ENCODE results near the gene HMGA1.
"Not testable (repeated sequence)": the region's sequence is repeated elsewhere in the genome, so short reads cannot be mapped to it uniquely, and the experiment has no call there.

HMGA1 gene

GRCh38 chr6:34243901-34244884 lies 7.5 kb downstream of the HMGA1 start:
- TF ChIP-seq CTCF (IDR thresholded peaks at IDR 0.05; ENCODE audit: low read depth, low read length) = peak; percentile 55
- H3K4me3 ChIP-seq (ENCODE audit: low read depth, low read length) = no peak overlapping the region
- in situ Hi-C loops (cut with HindIII; ENCODE audit: low sequenced_read_pairs) = no loop called here
- DNase-seq (ENCODE audit: low read depth, low spot score) = peak; percentile 95

DNA sequence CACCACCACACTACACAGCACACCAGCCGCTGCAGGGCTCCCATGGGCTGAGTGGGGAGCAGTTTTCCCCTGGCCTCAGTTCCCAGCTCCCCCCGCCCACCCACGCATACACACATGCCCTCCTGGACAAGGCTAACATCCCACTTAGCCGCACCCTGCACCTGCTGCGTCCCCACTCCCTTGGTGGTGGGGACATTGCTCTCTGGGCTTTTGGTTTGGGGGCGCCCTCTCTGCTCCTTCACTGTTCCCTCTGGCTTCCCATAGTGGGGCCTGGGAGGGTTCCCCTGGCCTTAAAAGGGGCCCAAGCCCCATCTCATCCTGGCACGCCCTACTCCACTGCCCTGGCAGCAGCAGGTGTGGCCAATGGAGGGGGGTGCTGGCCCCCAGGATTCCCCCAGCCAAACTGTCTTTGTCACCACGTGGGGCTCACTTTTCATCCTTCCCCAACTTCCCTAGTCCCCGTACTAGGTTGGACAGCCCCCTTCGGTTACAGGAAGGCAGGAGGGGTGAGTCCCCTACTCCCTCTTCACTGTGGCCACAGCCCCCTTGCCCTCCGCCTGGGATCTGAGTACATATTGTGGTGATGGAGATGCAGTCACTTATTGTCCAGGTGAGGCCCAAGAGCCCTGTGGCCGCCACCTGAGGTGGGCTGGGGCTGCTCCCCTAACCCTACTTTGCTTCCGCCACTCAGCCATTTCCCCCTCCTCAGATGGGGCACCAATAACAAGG lies 8.5 kb downstream of the HMGA1 start:
- H3K4me3 ChIP-seq (ENCODE audit: low read depth, low read length); in situ Hi-C loops (cut with HindIII; ENCODE audit: low sequenced_read_pairs); DNase-seq (ENCODE audit: low read depth, low spot score): not testable (repeated sequence)

GRCh38 chr6:34245761-34246140 lies 9.1 kb downstream of the HMGA1 start:
- DNase-seq (ENCODE audit: low read depth, low spot score); in situ Hi-C loops (cut with HindIII; ENCODE audit: low sequenced_read_pairs); H3K4me3 ChIP-seq (ENCODE audit: low read depth, low read length): not testable (repeated sequence)

- TF ChIP-seq CTCF (IDR thresholded peaks at IDR 0.05; ENCODE audit: low read depth, low read length) = no peak
- no peak overlapping the region for H3K4me3 ChIP-seq (ENCODE audit: low read depth, low read length)
- no peak for DNase-seq (ENCODE audit: low read depth, low spot score)
- in situ Hi-C loops (cut with HindIII; ENCODE audit: low sequenced_read_pairs) = no loop called here
Measured at GRCh38 chr6:34246249-34246562, 9.5 kb downstream of the HMGA1 start.

- H3K4me3 ChIP-seq (ENCODE audit: low read depth, low read length) = no peak overlapping the region
- in situ Hi-C loops (cut with HindIII; ENCODE audit: low sequenced_read_pairs) = no loop called here
- TF ChIP-seq CTCF (IDR thresholded peaks at IDR 0.05; ENCODE audit: low read depth, low read length) = peak; percentile 67
- peak; percentile 23 for DNase-seq (ENCODE audit: low read depth, low spot score)
Measured at GRCh38 chr6:34246563-34247391, 10.1 kb downstream of the HMGA1 start.

DNA sequence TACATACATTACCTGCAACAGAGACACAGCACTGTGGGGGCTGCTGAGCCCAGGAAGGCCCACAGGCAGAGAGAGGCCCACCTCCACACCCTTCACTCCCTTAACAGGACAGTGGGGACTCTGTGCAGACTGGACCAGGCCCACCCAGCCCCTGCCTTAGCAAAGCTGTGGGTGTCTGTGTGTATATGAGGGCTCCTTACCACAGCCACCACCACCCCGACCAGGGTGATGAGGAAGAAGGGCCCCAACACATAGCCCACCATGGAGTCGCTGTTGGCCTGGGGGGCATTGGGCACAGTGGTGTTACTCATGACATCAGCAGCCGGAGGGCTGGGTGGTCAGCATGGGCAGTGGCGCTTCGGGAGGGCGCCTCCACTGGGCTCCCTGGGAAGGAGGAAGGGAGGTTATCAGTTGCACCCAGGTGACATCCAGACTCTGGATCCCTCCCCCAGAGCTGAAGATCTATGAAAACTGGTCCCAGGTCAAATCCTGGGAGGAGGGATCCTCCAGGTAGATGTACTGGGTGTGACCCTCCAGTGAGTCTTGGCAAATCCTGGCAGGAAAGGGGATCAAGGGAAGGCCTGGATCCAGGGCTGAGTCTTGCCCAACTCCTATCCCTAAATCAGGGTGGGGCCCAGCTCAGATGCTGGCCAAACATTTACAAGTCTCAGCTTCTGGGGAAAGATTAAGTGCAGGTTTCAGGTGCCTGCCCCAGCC lies 11.0 kb downstream of the HMGA1 start:
- H3K4me3 ChIP-seq (ENCODE audit: low read depth, low read length) = no peak overlapping the region
- in situ Hi-C loops (cut with HindIII; ENCODE audit: low sequenced_read_pairs) = no loop called here
- TF ChIP-seq CTCF (IDR thresholded peaks at IDR 0.05; ENCODE audit: low read depth, low read length) = no peak
- no peak for DNase-seq (ENCODE audit: low read depth, low spot score)

GRCh38 chr6:34248198-34248726 lies 11.6 kb downstream of the HMGA1 start:
- peak overlapping the region; percentile 86 for H3K4me3 ChIP-seq (ENCODE audit: low read depth, low read length)
- in situ Hi-C loops (cut with HindIII; ENCODE audit: low sequenced_read_pairs) = no loop called here
- DNase-seq (ENCODE audit: low read depth, low spot score) = no peak
- TF ChIP-seq CTCF (IDR thresholded peaks at IDR 0.05; ENCODE audit: low read depth, low read length) = no peak

All from astrocyte of the spinal cord (primary cell).